Measurements from ENCODE around the gene TNC. TPM values are rescaled to one million over a fixed set of nuclear protein-coding genes. Genes with fewer than 3 reads are reported as not detected.

The TNC gene
- total RNA-seq, 2 donors from 2014 or later, result 35.4 to 92.5 TPM

- no peak overlapping the region for H3K27ac ChIP-seq
- no peaks in the 10 kb centered on the region for H3K27me3 ChIP-seq (replicated peaks; ENCODE audit: insufficient read depth)
- TF ChIP-seq POLR2AphosphoS5 (IDR thresholded peaks at IDR 0.05) (no peak), POLR2A (IDR thresholded peaks at IDR 0.05) (no peak)
- TF ChIP-seq, protein P1, sequence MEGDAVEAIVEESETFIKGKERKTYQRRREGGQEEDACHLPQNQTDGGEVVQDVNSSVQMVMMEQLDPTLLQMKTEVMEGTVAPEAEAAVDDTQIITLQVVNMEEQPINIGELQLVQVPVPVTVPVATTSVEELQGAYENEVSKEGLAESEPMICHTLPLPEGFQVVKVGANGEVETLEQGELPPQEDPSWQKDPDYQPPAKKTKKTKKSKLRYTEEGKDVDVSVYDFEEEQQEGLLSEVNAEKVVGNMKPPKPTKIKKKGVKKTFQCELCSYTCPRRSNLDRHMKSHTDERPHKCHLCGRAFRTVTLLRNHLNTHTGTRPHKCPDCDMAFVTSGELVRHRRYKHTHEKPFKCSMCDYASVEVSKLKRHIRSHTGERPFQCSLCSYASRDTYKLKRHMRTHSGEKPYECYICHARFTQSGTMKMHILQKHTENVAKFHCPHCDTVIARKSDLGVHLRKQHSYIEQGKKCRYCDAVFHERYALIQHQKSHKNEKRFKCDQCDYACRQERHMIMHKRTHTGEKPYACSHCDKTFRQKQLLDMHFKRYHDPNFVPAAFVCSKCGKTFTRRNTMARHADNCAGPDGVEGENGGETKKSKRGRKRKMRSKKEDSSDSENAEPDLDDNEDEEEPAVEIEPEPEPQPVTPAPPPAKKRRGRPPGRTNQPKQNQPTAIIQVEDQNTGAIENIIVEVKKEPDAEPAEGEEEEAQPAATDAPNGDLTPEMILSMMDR (IDR thresholded peaks at IDR 0.05), result no peak
- no peaks in the 10 kb centered on the region for H3K9me3 ChIP-seq
- no peaks in the 10 kb centered on the region for H3K36me3 ChIP-seq
- 89% methylated on average over 2 of the region's 2 CpGs for WGBS
- no peaks in the 10 kb centered on the region for H3K4me1 ChIP-seq (replicated peaks)
- intact Hi-C loops (cut with DNase I), result no loop called here
- no peak overlapping the region for H3K4me3 ChIP-seq
- DNase-seq (ENCODE audit: low spot score), result no peak
Observed at GRCh38 chr9:115137526-115137925, 19.6 kb upstream of the TNC start.

- Histone ChIP-seq H3K27me3 (replicated peaks; ENCODE audit: insufficient read depth) (no peaks in the 10 kb centered on the region), H3K36me3 (no peaks in the 10 kb centered on the region), H3K4me3 (no peak overlapping the region), H3K27ac (no peak overlapping the region), H3K4me1 (replicated peaks) (no peaks in the 10 kb centered on the region), H3K9me3 (no peaks in the 10 kb centered on the region)
- TF ChIP-seq POLR2A (IDR thresholded peaks at IDR 0.05) (no peak), POLR2AphosphoS5 (IDR thresholded peaks at IDR 0.05) (no peak)
- TF ChIP-seq, protein P1 (IDR thresholded peaks at IDR 0.05), result no peak
- WGBS, result 60% methylated on average over 8 of the region's 8 CpGs
- DNase-seq (ENCODE audit: low spot score), result no peak
- intact Hi-C loops (cut with DNase I), result no loop called here
Observed at GRCh38 chr9:115135821-115136778, 18.1 kb upstream of the TNC start.

GRCh38 chr9:115134941-115135340, 17.0 kb upstream of the TNC start:
- no peaks in the 10 kb centered on the region for H3K9me3 ChIP-seq
- no peak overlapping the region for H3K4me3 ChIP-seq
- TF ChIP-seq POLR2AphosphoS5 (IDR thresholded peaks at IDR 0.05), result no peak
- TF ChIP-seq, protein P1 (IDR thresholded peaks at IDR 0.05), result no peak
- no peak for TF ChIP-seq POLR2A (IDR thresholded peaks at IDR 0.05)
- H3K27ac ChIP-seq, result no peak overlapping the region
- H3K36me3 ChIP-seq, result no peaks in the 10 kb centered on the region
- H3K27me3 ChIP-seq (replicated peaks; ENCODE audit: insufficient read depth), result no peaks in the 10 kb centered on the region
- intact Hi-C loops (cut with DNase I), result no loop called here
- WGBS, result 72% methylated on average over 4 of the region's 4 CpGs
- DNase-seq (ENCODE audit: low spot score), result no peak
- H3K4me1 ChIP-seq (replicated peaks), result no peaks in the 10 kb centered on the region

GRCh38 chr9:115133649-115134048, 15.7 kb upstream of the TNC start:
- H3K4me3 ChIP-seq, result no peak overlapping the region
- TF ChIP-seq POLR2AphosphoS5 (IDR thresholded peaks at IDR 0.05), result no peak
- no peak for TF ChIP-seq POLR2A (IDR thresholded peaks at IDR 0.05)
- TF ChIP-seq, protein P1 (IDR thresholded peaks at IDR 0.05), result no peak
- intact Hi-C loops (cut with DNase I), result no loop called here
- DNase-seq (ENCODE audit: low spot score), result no peak
- H3K4me1 ChIP-seq (replicated peaks), result no peaks in the 10 kb centered on the region
- no peak overlapping the region for H3K27ac ChIP-seq
- WGBS, result 89% methylated on average over 2 of the region's 2 CpGs
- no peaks in the 10 kb centered on the region for H3K27me3 ChIP-seq (replicated peaks; ENCODE audit: insufficient read depth)
- no peaks in the 10 kb centered on the region for H3K9me3 ChIP-seq
- no peaks in the 10 kb centered on the region for H3K36me3 ChIP-seq

DNA sequence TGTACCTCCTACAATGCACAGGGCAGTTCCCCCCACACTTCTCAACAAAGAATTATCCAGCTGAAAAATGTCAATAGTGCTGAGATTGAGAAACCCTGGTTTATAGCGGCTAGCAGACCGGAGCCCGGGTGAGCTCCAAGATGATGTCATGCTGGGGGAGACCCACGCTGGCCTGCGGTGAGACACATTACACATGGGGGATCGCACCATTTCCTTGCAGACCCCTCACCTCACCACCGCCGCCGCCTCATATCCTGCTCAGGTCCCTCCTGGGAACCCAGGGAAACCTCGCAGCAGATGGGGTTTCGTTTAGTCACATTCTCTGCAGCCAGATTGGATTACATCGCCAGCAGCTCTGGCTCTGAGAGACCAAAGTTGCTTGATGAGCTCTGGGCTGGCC, 14.7 kb upstream of the TNC start:
- TF ChIP-seq POLR2A (IDR thresholded peaks at IDR 0.05), result no peak
- no peak for TF ChIP-seq POLR2AphosphoS5 (IDR thresholded peaks at IDR 0.05)
- TF ChIP-seq, protein P1 (IDR thresholded peaks at IDR 0.05), result no peak
- no peak for DNase-seq (ENCODE audit: low spot score)
- 74% methylated on average over 12 of the region's 12 CpGs for WGBS
- H3K9me3 ChIP-seq, result no peaks in the 10 kb centered on the region
- H3K4me3 ChIP-seq, result no peak overlapping the region
- H3K27me3 ChIP-seq (replicated peaks; ENCODE audit: insufficient read depth), result no peaks in the 10 kb centered on the region
- H3K27ac ChIP-seq, result no peak overlapping the region
- H3K36me3 ChIP-seq, result no peaks in the 10 kb centered on the region
- no peaks in the 10 kb centered on the region for H3K4me1 ChIP-seq (replicated peaks)
- intact Hi-C loops (cut with DNase I), result no loop called here

Data from prostate gland (tissue), 2 donors.